ENCODE data around the gene AFF3.

AFF3 gene

DNA sequence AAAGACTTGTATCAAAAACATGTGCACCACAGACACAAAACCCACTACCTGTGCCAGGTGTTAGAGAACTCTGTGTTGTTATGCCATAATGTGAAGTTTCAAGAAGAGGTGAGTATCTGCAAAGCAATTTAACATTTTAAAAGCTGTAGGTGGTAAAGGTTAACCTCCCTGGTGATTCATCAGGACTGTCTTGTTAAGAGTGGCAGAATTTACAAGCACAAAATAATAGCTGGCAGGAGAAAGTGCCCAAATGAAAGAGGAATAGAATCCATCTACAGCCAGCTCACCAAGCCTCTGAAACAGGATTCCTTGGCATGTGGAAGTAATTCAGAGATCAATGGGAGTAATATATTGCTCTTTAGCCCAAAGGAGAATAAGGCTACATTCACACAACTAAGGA lies 230.7 kb downstream of the AFF3 start:
- DNase-seq: no peak

DNA sequence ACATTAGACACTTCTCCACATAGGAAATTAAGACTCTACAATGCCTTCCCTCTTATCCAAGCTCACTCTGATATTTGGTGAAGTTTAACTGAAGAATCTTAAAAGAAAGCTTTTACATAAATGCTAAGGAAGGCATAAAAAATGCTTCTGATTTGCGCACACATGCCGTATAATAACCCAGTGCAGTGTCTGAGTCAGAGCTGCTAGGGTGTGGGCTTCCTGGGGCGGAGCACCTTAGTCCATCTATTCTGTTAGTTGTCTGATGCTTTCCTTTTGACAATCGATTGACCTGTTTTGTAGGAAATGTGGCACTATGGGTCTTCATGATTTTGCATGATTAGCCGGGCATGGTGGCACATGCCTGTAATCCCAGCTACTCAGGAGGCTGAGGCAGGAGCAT lies 231.5 kb downstream of the AFF3 start:
- DNase-seq: no peak

DNA sequence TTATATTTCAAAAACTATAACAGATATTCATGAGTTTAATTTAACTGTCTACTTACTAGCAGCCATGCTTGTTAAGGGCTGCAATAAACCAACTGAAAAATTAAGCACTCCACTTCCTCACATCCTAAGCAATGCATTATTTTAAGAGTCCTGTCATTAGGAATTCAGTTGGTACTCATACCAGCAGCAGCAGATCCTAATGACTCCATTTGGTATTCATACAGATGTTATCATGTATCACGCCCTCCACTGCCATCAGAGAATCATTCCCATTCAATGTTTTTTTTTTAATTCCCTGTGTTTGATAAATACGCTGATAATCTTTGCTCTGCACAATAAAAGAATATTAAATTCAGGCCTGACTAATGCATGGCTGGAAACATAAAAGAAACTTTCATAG lies 236.8 kb downstream of the AFF3 start:
- no peak for DNase-seq

DNA sequence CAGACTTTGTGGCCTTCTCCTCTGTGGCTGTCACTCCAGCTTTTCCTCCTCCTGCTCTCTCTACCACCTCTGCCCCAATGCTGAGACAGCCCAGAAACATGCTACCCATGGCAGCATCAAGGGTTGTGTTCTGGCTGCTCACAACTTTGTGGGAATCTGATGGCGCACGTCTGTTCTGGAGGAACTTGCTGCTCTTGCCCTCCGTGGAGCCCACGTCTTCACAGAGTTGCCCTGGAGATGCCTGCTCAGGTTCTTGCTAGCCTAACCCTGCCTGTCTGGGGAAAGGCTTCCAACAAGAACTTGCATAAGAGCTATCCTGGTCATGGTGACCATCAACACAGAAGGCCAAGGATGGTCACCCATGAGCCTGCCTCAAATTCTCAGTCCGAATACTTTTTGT lies 237.4 kb downstream of the AFF3 start:
- no peak for DNase-seq

DNA sequence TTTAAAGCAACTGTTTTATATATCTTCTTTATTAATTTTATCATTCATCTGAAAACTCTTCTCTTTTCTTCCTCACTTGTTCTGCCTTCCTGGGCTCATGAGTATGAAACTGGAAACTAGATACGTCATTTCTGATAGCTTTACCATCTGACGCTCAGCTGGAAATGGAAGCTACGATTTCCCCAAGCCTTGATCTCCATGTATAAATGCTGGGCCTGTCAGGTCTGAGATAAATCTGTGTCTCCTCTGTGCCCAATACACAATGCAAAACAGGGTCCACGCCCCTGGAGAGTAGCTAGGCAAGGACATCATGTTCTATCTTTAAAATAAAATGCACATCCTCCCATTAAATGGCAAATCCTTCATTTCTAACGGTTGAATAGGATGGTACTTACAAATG lies 238.4 kb downstream of the AFF3 start:
- DNase-seq: no peak

DNA sequence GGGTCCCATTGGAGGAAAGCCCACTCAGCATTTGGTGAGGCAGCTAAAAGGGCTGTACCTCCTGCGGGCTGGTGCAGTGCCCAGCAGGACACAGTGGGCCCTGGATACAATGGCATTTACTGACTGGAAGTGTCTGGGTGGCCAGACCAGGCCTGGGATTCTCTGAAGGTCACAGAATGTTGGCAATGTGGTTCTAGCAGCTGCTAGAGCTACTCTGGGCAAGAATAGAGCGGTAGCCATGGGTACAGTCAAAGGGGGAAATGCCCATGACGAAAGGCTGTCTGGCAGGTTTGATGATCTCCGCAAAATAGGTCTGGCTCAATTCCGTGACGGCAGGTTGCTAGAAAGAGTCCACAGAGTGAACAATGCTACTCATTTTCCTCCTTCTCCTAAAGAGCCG lies 241.8 kb downstream of the AFF3 start:
- no peak for DNase-seq

DNA sequence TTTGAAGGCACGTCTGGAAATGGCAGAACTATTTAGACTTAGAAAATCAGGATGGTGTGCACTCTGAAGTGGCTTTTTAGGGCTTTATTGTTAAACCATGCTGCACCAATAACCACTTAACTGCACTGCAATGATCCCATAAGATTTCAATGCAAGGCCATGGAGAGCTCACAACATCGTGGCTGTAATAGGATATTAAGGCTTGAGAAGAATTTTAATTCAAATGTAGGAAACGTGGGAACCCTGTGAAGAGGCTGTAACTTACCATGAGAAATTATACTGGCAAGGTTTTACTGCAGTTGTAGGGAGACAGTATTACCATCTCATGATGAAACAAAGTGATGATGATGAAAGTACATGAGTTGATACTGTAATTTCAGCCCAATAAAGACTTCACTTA lies 242.5 kb downstream of the AFF3 start:
- no peak for DNase-seq

DNA sequence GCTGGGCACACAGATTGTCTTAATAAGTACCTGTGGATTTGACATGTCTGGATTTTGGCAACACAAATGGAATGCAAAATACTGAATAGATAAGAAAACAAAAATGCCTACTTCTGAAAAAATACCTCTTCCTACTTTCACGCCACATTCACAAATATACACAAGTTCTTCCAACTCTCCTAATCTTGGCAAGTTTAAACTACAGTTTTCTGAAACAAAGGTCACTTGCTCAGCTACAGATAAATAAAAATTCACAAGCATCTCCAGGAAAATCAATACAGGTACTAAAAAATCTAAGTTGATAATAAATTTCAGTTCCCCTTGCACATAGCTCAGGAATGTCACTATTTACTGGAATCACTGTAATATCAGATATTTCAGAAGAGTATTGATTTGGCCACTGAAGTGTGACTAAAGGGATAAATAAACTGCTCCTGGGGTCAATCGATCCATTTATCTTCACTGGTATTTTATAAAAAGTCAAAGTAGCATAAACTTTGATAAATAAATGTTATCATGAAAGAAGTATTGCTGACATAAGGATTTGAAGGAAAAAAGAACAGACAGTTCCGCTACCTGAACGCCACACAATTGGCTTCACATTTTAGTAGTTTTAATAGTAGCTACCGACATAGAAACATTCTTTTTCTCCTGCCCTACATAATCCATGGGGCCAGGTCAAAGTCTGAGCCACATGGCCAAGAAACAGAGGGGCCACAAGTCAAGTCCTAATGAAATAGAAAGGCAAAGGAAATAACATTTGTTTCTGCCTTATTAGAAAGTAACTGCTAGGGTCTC lies 243.1 kb downstream of the AFF3 start:
- DNase-seq: no peak

DNA sequence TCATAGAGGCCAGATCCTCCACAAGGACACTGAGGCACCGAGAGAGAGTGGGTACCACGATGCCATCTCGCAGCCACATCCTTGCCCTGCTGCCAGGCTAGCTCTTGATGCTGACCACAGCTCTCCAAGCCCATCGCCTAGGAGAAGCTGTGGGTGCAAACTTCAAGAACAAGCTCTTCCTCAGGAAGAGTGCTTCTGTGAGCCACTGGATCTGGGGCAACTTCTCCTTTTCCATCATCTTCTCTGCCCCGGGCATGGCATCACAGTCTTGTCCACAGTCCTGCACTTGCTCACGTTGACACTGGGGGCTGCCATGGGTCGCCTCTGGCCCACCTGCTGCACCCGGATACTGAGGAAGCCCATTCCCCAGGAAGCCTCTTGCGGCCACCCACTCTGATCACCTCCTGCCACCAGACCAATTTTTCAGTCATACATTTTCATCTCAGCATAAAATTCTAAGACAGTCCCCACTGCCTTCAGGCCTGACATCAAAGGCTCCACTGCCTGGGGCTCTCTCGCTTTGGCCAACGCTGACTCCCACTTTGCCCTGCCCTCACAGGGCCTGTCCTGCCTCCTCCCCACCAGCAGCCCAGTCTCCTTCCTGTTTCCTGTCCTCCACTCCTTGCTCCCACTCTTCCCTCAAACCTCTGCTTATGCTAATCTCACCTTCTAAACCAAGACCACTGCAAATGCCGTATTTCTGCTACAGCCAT lies 243.9 kb downstream of the AFF3 start:
- no peak for DNase-seq

DNA sequence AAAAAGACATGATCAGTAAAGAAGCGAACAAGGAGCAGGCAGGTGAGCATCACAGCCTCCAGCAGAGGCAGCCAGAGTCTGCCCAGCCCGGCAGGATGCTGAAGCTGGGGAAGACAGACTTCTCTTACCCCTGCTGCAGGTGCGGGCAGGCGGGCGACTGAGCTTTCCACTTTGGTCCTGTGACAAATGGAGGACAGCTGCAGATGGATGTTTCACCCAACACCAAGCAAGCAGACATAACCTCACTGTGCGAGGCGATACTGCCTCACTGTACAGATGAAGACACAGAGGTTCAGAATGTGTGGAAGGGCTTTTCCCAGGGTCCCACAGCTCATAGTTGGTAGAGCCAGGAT lies 251.0 kb downstream of the AFF3 start:
- no peak for DNase-seq

DNA sequence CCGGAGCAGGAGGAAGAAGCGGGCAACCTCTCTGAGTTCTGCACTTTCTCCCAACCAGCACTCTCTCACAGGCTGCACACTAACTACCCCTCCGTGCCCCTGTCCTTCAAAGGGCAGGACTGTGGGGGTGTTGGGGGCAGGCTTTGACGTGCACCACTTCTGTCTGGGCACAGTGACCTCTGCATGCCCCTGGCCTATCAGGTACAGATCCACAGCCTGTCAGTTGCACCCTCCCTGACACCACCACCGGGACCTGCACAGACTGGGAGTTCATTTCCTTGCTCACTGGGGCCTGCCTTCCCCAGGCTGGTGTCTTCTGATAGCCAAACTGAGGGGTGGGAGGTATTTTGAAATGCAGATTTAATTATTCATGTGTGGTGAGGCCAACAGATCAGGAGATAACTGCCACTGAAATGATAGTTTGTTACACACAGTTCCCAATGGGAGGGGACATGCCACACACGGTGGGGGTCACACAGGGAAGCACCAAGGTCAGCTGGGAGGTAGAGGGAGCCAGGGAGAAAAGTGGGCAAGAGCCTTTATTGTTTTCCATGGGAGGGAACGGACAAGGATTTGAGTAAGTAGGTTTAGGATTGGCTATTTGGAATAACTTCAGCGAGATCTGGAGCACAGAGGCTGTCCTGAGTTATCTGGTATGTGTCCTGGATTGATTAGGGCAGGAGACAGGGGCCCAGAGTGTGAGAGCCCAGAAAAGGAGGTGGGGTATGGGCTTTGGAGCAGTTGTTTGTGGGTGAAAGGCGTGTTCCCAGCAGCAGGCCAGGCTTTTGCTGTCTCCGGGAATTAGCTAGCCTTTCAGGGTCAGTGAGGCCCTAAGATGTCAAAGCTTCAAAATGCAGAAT lies 251.6 kb downstream of the AFF3 start:
- no peak for DNase-seq

DNA sequence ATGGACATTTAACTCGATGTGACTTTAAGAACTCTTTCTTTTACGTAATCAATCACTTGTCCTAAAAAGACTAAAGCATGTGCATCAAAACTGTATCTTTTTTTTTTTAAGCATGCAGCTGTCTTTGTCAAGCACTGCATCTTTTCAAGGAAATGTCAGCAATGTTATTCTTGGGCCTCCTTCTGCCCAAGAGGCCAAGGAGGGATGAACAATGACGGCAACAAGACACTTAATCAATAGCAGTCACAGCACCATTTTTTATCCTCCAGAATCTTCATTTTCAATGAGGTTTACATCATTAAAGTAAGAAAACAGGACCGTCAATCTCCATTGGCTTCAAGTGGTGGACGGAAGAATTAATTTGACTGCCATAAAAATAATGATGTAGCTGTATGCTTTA lies 253.8 kb downstream of the AFF3 start:
- no peak for DNase-seq

DNA sequence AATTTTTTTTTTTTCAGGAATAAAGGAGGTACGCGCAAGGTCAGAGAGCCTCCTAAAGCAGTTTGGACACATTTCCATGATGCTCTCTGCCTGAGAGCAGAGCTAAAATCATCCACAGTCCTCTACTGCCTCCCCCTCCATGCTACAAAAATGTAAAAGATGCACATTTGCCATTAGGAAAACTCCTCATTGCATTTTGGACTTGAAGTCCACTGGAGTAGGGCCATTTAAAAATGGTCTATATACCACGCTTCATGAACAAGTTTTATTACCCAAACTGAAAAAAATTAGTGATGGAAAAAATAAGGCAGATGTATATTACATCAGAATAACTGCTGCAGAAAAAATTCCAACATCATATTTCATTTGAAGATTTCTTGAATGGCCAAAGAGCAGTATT lies 256.0 kb downstream of the AFF3 start:
- no peak for DNase-seq

DNA sequence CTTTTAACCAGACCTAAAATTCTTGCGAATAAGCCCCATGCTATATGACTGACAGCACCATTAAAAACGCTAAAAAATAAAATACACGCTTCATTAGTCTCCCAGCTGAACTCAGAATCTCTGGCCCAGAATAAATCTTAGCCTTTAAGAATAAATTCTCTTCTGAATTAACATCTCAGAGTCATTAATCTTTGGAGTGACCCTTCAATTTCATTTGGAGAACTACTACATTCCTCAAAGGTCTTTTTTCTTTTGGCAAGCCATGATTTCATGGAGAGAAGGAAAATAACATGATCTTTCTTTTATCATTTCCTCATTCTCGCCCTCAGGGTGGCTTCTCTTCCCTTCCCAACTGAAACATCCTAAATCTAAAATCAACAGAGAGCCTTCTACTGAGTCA lies 259.0 kb downstream of the AFF3 start:
- no peak for DNase-seq

DNA sequence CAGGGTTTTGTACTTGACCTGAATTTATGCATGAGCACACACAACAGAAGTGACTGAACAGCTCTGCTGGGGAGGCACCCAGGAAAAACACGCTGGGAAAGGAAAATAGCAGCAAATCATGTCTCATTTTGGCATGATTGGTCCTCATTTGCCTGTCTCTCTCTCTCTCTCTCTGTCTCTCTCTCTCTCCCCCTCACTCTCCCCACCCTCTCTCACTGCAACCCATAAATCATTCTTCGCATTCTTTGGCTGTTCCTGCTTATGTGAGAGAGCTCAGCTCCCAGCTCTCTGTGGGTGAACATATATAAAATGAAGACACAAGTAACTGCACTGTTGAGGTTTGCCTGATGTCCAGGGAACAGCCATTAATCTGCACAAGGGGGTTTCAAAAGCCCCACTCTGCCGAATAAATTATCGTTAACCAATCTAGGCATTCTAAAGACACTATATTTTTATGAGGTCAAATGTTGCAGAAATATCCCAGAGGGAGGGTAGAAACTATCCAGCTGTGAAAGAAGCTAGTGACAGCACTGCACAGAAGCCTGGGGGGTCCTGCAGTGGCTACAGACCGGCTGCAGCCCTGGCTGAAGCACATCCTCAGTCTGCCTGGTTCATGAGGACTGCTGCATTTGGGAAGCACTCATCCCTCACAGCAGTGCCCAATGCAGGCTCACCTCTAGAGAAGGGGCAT lies 260.3 kb downstream of the AFF3 start:
- no peak for DNase-seq

DNA sequence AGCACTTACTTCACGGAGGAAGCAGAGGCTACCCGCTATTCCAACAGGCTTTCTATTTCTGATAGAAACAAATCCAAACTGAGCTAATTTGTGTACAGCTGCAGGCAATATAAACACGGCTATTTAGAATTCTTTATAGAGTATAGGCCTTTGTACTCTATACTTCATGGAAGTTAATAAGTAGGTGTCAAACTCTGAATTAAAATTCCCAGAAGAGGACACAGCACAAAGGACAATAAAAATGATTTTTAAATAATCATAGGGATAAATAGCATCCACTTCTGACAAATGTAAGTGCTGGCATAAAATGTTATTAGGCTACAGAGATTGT lies 261.5 kb downstream of the AFF3 start:
- DNase-seq: no peak

DNA sequence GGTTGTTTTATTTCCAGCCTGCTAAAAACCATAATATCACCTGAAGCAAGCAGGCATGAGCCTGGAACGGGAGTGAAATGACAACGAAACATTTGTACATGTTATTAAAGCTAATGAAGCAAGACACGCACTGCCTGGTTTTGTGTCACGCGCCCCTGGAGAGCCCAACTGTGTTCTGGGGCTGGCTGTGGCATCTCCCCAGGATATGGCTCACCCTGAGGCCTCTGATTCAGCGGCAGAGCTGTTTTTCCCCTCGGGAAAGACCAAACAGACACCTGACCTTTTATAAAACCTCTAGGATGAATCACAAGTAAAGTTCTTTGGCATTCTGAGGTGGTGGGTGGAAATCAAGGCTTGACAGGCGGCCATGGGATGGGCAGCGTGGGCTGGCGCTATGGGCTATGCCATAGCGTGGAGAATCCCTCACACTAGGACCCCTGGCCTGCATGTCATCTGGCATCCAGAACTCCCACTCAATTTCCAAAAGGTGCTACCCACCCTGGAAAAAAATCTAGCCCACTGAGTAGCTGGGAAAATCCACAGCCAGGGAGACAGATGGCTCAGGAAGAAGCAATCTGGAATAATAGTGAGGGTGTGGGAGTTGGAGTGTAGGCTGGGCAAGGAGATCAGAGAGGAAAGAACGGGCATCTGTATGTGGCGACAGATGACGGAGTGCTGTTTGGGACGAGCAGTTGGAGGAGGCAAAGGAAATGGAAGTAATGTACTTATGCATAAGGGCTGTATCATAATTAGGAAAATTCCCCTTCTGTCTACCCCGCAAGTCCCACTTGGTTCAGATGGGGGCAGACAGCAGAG lies 262.0 kb downstream of the AFF3 start:
- DNase-seq: no peak

DNA sequence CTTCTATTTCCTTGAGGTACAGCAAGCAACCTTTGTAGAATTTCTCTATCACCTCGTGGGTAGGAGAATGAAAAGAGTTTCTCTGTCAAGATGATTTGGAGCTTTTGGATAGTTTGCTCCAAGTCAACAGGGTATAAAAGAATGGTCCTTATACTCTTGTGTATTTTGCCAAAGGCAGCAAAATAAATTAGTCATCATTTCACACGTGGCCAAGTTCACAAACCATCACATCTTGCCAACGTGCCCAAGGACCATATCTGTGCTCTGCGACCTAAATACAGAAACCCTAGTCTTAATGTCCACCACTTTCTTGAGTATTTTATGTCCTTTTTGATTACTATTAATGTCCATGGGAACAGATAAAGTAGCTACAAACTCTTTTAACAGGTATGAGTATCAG lies 262.9 kb downstream of the AFF3 start:
- no peak for DNase-seq

DNA sequence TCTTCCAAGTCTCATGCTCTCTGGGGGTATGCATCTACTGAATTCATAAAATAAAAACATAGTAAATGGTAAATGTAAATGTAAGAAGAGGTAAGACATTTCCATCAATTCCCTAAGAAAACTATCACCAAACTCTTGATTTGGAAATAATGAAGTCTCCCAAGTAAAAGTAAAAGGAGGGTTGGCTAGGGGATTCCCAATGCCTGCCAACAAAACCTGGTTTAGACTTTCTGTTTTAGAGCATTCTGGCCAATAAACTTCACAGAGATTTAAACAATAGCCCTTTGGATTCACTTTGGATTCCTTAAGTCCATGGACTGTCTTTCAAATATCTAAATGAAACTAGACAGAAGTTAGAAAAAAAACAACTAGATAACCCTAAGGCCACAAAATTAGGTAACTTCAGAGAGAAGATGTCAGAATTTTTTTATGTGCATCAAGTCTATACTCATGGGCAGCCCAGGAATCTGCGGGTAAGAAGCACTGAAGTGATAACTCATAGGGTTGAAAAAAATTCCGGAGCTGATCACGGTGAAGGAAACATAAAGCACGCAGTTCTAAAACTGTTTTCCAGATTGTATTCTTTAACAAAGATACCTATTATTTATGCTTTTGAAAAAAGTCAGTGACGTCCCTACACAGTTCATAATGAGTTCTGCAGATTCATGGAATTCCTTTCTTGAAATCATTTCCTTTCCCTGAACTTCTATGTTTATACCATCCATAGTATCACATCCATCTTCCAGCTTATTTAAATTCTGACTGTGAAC lies 263.6 kb downstream of the AFF3 start:
- no peak for DNase-seq

DNA sequence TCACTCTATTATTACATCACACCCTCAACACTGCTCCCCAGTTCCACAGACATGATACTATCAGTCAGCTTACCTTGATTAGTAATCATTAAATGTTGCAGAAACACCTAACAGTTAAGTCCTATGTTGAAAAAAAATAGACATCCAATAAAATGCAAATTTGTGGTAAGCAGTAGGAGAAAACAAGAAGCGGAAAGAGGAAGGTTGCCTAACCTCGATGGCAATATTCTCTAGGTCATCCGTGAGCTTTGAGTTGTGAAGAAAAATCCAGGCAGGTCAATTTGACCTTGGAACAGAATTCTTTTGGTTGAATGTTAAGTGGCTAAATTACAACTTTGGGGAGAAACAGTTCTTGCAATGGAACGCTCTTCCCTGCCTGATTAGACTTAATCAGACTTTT lies 264.4 kb downstream of the AFF3 start:
- no peak for DNase-seq

DNA sequence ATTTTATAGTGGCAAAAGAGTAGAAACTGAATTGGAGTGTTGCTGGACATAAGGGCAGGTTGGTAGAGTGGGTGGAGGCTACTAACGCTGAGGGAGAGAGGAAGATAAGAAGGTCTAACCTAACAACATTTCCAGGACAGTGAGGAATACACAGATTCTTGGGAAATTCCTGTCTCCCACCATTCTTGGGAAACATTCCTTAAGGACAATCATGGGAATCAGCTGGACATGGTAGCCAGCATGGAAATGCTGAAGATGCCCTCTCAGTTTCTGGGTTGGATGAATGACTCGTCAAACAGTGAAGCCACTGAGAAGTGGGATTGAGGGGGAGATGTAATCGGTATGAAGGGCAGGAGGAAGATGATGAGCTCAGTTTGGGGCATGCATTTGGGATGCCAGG lies 265.4 kb downstream of the AFF3 start:
- DNase-seq: no peak

Measured in NCI-H1436 (cell line).